K562 (cell line): ENCODE results near the gene TSPAN18. TPM values are rescaled to one million over a fixed set of nuclear protein-coding genes. Genes with fewer than 3 reads are reported as not detected.

Source experiments
- ATAC-seq: fragments of 200-7000 bp; cut with Tn5 transposase; 3 replicates; pipeline ENCODE4 v1.9.1; 2020; ENCODE audit warnings: moderate library complexity
- BruUV-seq: library from RNA; stranded (reverse); fragments of 400-500 nt; replicated peaks from 2 replicates; lab custom pipeline; 2021; lab: Mats Ljungman, UMichigan
- CTCF ChIA-PET: fragments of 300-600 bp; formaldehyde crosslinking; extraction: SDS; loops from one replicate; lab custom pipeline; 2021; ENCODE audit warnings: low intra/inter-chr PET ratio; lab: Yijun Ruan, JAX
- POLR2A ChIA-PET: fragments of 300-600, 350-650 bp; sonication (Branson Sonifier 250); formaldehyde crosslinking; extraction: SDS; loops from one replicate; lab custom pipeline; 2021; ENCODE audit warnings: antibody characterized with exemption, inconsistent platforms; lab: Yijun Ruan, JAX
- DNase-seq, 4 experiments: peaks; one replicate each; pipeline versions ENCODE4 v3.0.0 to v3.0.0-alpha.2; 2011 to 2018; ENCODE audit warnings: low spot score in 3 of 4, mixed read lengths in 3 of 4; ENCODE audit errors: extremely low read depth in 1 of 4
- FAIRE-seq: peaks from 2 replicates; lab custom pipeline; 2011; peaks lifted over from hg19 to GRCh38; lab: Jason Lieb, UNC
- H2AFZ ChIP-seq: 2 replicates; pipeline ENCODE4 v1.6.0; 2011; ENCODE audit warnings: low read depth, low read length, control low read depth, inconsistent platforms
- H3K27ac ChIP-seq: fragments of 200-600 bp; 3 replicates; pipeline ENCODE4 v1.8.0; 2011; ENCODE audit warnings: low read depth, mild to moderate bottlenecking, control low read depth, inconsistent platforms, low read length, moderate library complexity, mixed read lengths; ENCODE audit errors: extremely low read depth
- H3K27me3 ChIP-seq, 2 experiments: fragments of 300-600 bp in 1 of 2; 2 replicates in 1 of 2; 3 replicates in 1 of 2; pipeline versions ENCODE4 v1.6.0 to v1.8.0; 2011; ENCODE audit warnings: inconsistent platforms in 2 of 2, low read length in 2 of 2, mild to moderate bottlenecking in 1 of 2, mixed read lengths in 1 of 2, moderate library complexity in 1 of 2; ENCODE audit not compliant: control insufficient read depth in 2 of 2, insufficient read depth in 2 of 2
- H3K36me3 ChIP-seq: fragments of 300-600 bp; 3 replicates; pipeline ENCODE4 v1.8.0; 2011; ENCODE audit warnings: mild to moderate bottlenecking, low read length, inconsistent platforms; ENCODE audit not compliant: control insufficient read depth, insufficient read depth
- H3K4me1 ChIP-seq, 2 experiments: fragments of 200-600 bp in 1 of 2; replicated peaks in 1 of 2; 2 replicates in 1 of 2; 3 replicates in 1 of 2; pipeline versions ENCODE4 v1.5.1 to v1.8.0; 2011; ENCODE audit warnings: inconsistent platforms in 2 of 2, low read length in 2 of 2, mild to moderate bottlenecking in 1 of 2, mixed read lengths in 1 of 2, moderate library complexity in 1 of 2; ENCODE audit not compliant: control insufficient read depth in 2 of 2, insufficient read depth in 2 of 2
- H3K4me2 ChIP-seq: 2 replicates; pipeline ENCODE4 v1.6.1; 2011; ENCODE audit warnings: low read length, control low read depth, inconsistent platforms, mixed read lengths; ENCODE audit not compliant: insufficient read depth
- H3K4me3 ChIP-seq: fragments of 200-600 bp; sonication (generic), shearing (Covaris generic); 2 replicates; pipeline ENCODE4 v1.5.1; 2016; ENCODE audit warnings: control low read depth, inconsistent platforms
- H3K79me2 ChIP-seq: fragments of 200-600 bp; 3 replicates; pipeline ENCODE4 v1.8.0; 2011; ENCODE audit warnings: low read length, inconsistent platforms; ENCODE audit not compliant: control insufficient read depth, insufficient read depth
- H3K9ac ChIP-seq, 2 experiments: 2 replicates each; pipeline versions ENCODE4 v1.6.0 to v1.6.1; 2011; ENCODE audit warnings: low read depth in 2 of 2, low read length in 2 of 2, control low read depth in 1 of 2, inconsistent platforms in 1 of 2, mild to moderate bottlenecking in 1 of 2, mixed read lengths in 1 of 2; ENCODE audit not compliant: insufficient read depth in 1 of 2
- H3K9me1 ChIP-seq: one replicate; pipeline ENCODE4 v1.6.0; 2011; ENCODE audit warnings: inconsistent platforms, mild to moderate bottlenecking, low read length, moderate library complexity; ENCODE audit not compliant: control insufficient read depth, insufficient read depth
- H3K9me3 ChIP-seq: replicated peaks from 2 replicates; pipeline ENCODE4 v1.5.1; 2011; ENCODE audit warnings: low read depth, low read length, inconsistent platforms; ENCODE audit not compliant: control insufficient read depth, insufficient read depth
- H4K20me1 ChIP-seq: replicated peaks from 2 replicates; pipeline ENCODE4 v1.6.1; 2011; ENCODE audit warnings: low read length, inconsistent platforms, mixed read lengths; ENCODE audit not compliant: control insufficient read depth, insufficient read depth
- CREB1 ChIP-seq, 2 experiments: sonication (generic) in 1 of 2; formaldehyde crosslinking in 1 of 2; IDR thresholded peaks; 2 replicates each; pipeline versions ENCODE4 v1.6.1 to v1.8.0; 2012 to 2022; ENCODE audit warnings: inconsistent platforms in 1 of 2, mild to moderate bottlenecking in 1 of 2, missing genetic modification reagents in 1 of 2, moderate library complexity in 1 of 2
- CTCF ChIP-seq, 3 experiments: IDR thresholded peaks in 2 of 3; conservative IDR thresholded peaks in 1 of 3; 2 replicates each; pipeline ENCODE4 v1.5.1; 2011 to 2012; ENCODE audit warnings: low read length in 3 of 3, mild to moderate bottlenecking in 3 of 3, control low read depth in 2 of 3, improper control_type of control experiment in 1 of 3, inconsistent platforms in 1 of 3, low read depth in 1 of 3, mixed read lengths in 1 of 3, moderate library complexity in 1 of 3; ENCODE audit not compliant: insufficient read depth in 2 of 3
- GTF3C2 ChIP-seq: IDR thresholded peaks from 3 replicates; pipeline ENCODE4 v1.6.1; 2011; ENCODE audit warnings: borderline replicate concordance, mild to moderate bottlenecking, moderate library complexity; ENCODE audit not compliant: insufficient read length; ENCODE audit errors: extremely low read depth
- IRF9 ChIP-seq: fragments of 450-650 bp; IDR thresholded peaks from 2 replicates; pipeline ENCODE4 v1.6.1; 2016; ENCODE audit warnings: missing biosample characterization, missing genetic modification characterization
- KLF13 ChIP-seq: fragments of 450-650 bp; IDR thresholded peaks from 2 replicates; pipeline ENCODE4 v1.6.1; 2016; ENCODE audit warnings: missing genetic modification characterization, low read depth, mild to moderate bottlenecking, missing compliant biosample characterization, moderate library complexity, borderline replicate concordance
- NCOR1 ChIP-seq: fragments of 450-650 bp; IDR thresholded peaks from 2 replicates; pipeline ENCODE4 v1.6.1; 2016; ENCODE audit warnings: mild to moderate bottlenecking, moderate library complexity
- NONO ChIP-seq, 2 experiments: fragments of 200-400 bp in 1 of 2; fragments of 450-650 bp in 1 of 2; formaldehyde crosslinking in 1 of 2; IDR thresholded peaks; 2 replicates each; pipeline ENCODE4 v1.6.1; 2017; ENCODE audit warnings: low read depth in 2 of 2, mild to moderate bottlenecking in 2 of 2, moderate library complexity in 2 of 2, low read length in 1 of 2
- SP2 ChIP-seq: IDR thresholded peaks from 2 replicates; pipeline ENCODE4 v1.6.1; 2011; ENCODE audit warnings: mild to moderate bottlenecking, low read depth, low read length, moderate library complexity; ENCODE audit not compliant: poor library complexity, severe bottlenecking; ENCODE audit errors: extremely low read depth
- TARDBP ChIP-seq: fragments of 450-650 bp; IDR thresholded peaks from 2 replicates; pipeline ENCODE4 v1.6.1; 2016
- TOE1 ChIP-seq, 2 experiments: fragments of 450-650 bp in 1 of 2; sonication (generic) in 1 of 2; formaldehyde crosslinking in 1 of 2; IDR thresholded peaks; 2 replicates each; pipeline versions ENCODE4 v1.7.1 to v1.8.0; 2016 to 2022; ENCODE audit warnings: borderline replicate concordance in 2 of 2, mild to moderate bottlenecking in 2 of 2, antibody characterized with exemption in 1 of 2, inconsistent platforms in 1 of 2, low read depth in 1 of 2, missing genetic modification reagents in 1 of 2, moderate library complexity in 1 of 2
- ZNF740 ChIP-seq, 3 experiments: fragments of 200-800 bp in 1 of 3; sonication (Bioruptor generic) in 1 of 3; sonication (generic) in 1 of 3; formaldehyde crosslinking in 1 of 3; IDR thresholded peaks; 2 replicates each; pipeline versions ENCODE4 v1.6.1 to v1.8.0; 2016 to 2022; ENCODE audit warnings: mild to moderate bottlenecking in 2 of 3, missing compliant biosample characterization in 2 of 3, missing genetic modification characterization in 2 of 3, missing genetic modification reagents in 1 of 3
- WGBS: fragments of 100-300 bp; shearing (Covaris generic); methylation state at CpG from one replicate; pipeline ENCODE4 v1.1.6; 2016; ENCODE audit warnings: low coverage, mixed read lengths; ENCODE audit not compliant: insufficient coverage; ENCODE audit errors: missing lambda C conversion rate; 5-methylcytosine and 5-hydroxymethylcytosine counted together
- in situ Hi-C: fragments of 300-500 bp; cut with MboI; formaldehyde crosslinking; loops from 4 replicates; pipeline ENCODE4 v1.15.0; 2018; ENCODE audit warnings: inconsistent platforms, mixed read lengths
- intact Hi-C: fragments of 100-400 bp; cut with micrococcal nuclease; formaldehyde crosslinking; loops from 2 replicates; pipeline ENCODE4 v1.14.2; 2022
- polyA plus RNA-seq, 8 experiments: library from polyadenylated mRNA; depleted of rRNA in 4 of 8; stranded (reverse) in 5 of 8; unstranded in 3 of 8; fragments of >200 nt; fragmentation: Nextera tagmentation in 2 of 8; fragmentation: Illumina TruSeq in 1 of 8; extraction: Ambion mirVana in 2 of 8; extraction: Trizol in 1 of 8; gene quantifications; 2 replicates each; pipeline versions ENCODE4 v1.2.1 to v1.2.3, GENCODE V29; 2011 to 2014; ENCODE audit warnings: inconsistent platforms in 1 of 8, missing spikeins in 1 of 8
- total RNA-seq, 7 experiments: library from RNA; depleted of rRNA in 6 of 7; stranded (reverse); fragments of >200 nt in 6 of 7; fragmentation: Illumina TruSeq in 2 of 7; extraction: Trizol in 2 of 7; gene quantifications; 2 replicates each; pipeline versions ENCODE4 v1.2.1 to v1.2.3, GENCODE V29; 2011 to 2021; ENCODE audit warnings: low replicate concordance in 1 of 7

The TSPAN18 gene
- total and polyA plus RNA-seq, 9 of the 15 experiments (the other 6 are each of a cell fraction or from before 2014, with no cell fraction given), result 0.17 to 0.35 (median 0.22) TPM; not detected in 4

GRCh38 chr11:44822369-44822768, 95.6 kb downstream of the TSPAN18 start (continued):
- TF ChIP-seq GTF3C2 (no peak), CREB1 (IDR thresholded peaks at IDR 0.05) (no peak), CREB1 (CRISPR knock-in tag; IDR thresholded peaks at IDR 0.05) (no peak), TARDBP (no peak), TOE1 (IDR thresholded peaks at IDR 0.05; ENCODE audit: borderline replicate concordance) (peak; percentile 56; the same call in 1 of the 2 replicates), TOE1 (CRISPR knock-in tag; IDR thresholded peaks at IDR 0.05; ENCODE audit: borderline replicate concordance, low read depth) (no peak)
- TF ChIP-seq, all 486 proteins: peak for 6

- no peak overlapping the region for H3K9ac ChIP-seq
- DNase-seq, result peak; percentile 34 to 57 (median 46)
- no peaks in the 10 kb centered on the region for H3K79me2 ChIP-seq
- peak; percentile 95 for ATAC-seq
- peaks cover 7 to 27% of the 10 kb centered on the region in 2 experiments; a peak in 4 of 5 replicates for H3K27me3 ChIP-seq
- 9% methylated on average over 9 of the region's 9 CpGs for WGBS
- in situ Hi-C loops (no loop called here), intact Hi-C loops (no loop called here)
- no peak overlapping the region for H2AFZ ChIP-seq
- no peak for FAIRE-seq
- BruUV-seq, result no TSS peak
- POLR2A ChIA-PET, result no interaction called here
- H4K20me1 ChIP-seq, result no peaks in the 10 kb centered on the region
- H3K9me3 ChIP-seq, result no peaks in the 10 kb centered on the region
- no peaks in the 10 kb centered on the region for H3K9me1 ChIP-seq
- no peaks in the 10 kb centered on the region for H3K4me1 ChIP-seq
- CTCF ChIA-PET, result no interaction called here
- no peak overlapping the region for H3K4me3 ChIP-seq
- no peak overlapping the region for H3K27ac ChIP-seq
- no peak overlapping the region for H3K4me2 ChIP-seq
- H3K36me3 ChIP-seq, result no peaks in the 10 kb centered on the region
- TF ChIP-seq CREB1 (IDR thresholded peaks at IDR 0.05) (no peak), CREB1 (CRISPR knock-in tag; IDR thresholded peaks at IDR 0.05) (no peak), ZNF740 (CRISPR knock-in tag; IDR thresholded peaks at IDR 0.05) (peak; percentile 96), ZNF740 (tag; IDR thresholded peaks at IDR 0.05) (peak in 1 of 2 experiments; percentile 85; a peak in 2 of 4 replicates), SP2 (no peak), KLF13 (tag) (no peak), NCOR1 (no peak), IRF9 (no peak), CTCF (IDR thresholded peaks at IDR 0.05 in 2 of 3, conservative IDR thresholded peaks at IDR 0.05 in 1 of 3; ENCODE audit: insufficient read depth in 2 of 3, low read depth in 1 of 3, low read length in 3 of 3) (peak; percentile 48 to 61 (median 51)), NONO (IDR thresholded peaks at IDR 0.05; ENCODE audit: low read depth in 2 of 2, low read length in 1 of 2) (no peak)
These were observed 96.2 kb downstream of the TSPAN18 start for GRCh38 chr11:44823006-44823405.
